NCI-H1930 (cell line): ENCODE results near the gene PKN1.

Experiments used
- DNase-seq, 2 experiments: peaks; one replicate each; lab custom pipeline; 2025; lab: John Stamatoyannopoulos, UW

Gene PKN1

GRCh38 chr19:14406645-14407401, 26.3 kb upstream of the PKN1 start:
- no peak for DNase-seq

- DNase-seq, result no peak
Observed at GRCh38 chr19:14407605-14408484, 25.3 kb upstream of the PKN1 start.

- no peak for DNase-seq
Observed at GRCh38 chr19:14408491-14409145, 24.5 kb upstream of the PKN1 start.

GRCh38 chr19:14409146-14410023, 23.7 kb upstream of the PKN1 start:
- DNase-seq, result no peak

GRCh38 chr19:14410091-14411051, 22.7 kb upstream of the PKN1 start:
- no peak for DNase-seq

- DNase-seq, result no peak
Observed at GRCh38 chr19:14411161-14411937, 21.8 kb upstream of the PKN1 start.

- DNase-seq, result no peak
Observed at GRCh38 chr19:14411938-14412245, 21.2 kb upstream of the PKN1 start.

- no peak for DNase-seq
Observed at GRCh38 chr19:14412324-14412995, 20.6 kb upstream of the PKN1 start.

- DNase-seq, result no peak
Observed at GRCh38 chr19:14412996-14413692, 20.0 kb upstream of the PKN1 start.

- no peak for DNase-seq
Observed at GRCh38 chr19:14413693-14414181, 19.4 kb upstream of the PKN1 start.

- DNase-seq, result no peak
Observed at GRCh38 chr19:14414926-14415690, 18.0 kb upstream of the PKN1 start.

- no peak for DNase-seq
Observed at GRCh38 chr19:14416817-14417231, 16.3 kb upstream of the PKN1 start.

- no peak for DNase-seq
Observed at GRCh38 chr19:14418856-14419105, 14.3 kb upstream of the PKN1 start.

- peak; percentile 92 to 94 for DNase-seq
Observed at GRCh38 chr19:14419106-14419813, 13.8 kb upstream of the PKN1 start, which contains the start of gene DDX39A. Gene DDX39A (minus strand): TSS chr19:14419341. CDS start chr19:14413220, 6,121 bp downstream.

GRCh38 chr19:14425696-14426138, 7.4 kb upstream of the PKN1 start:
- DNase-seq, result no peak

- DNase-seq, result no peak
Observed at GRCh38 chr19:14427461-14427860, 5.6 kb upstream of the PKN1 start.

- no peak for DNase-seq
Observed at GRCh38 chr19:14428882-14429416, 4.2 kb upstream of the PKN1 start.
